Endothelial cell of umbilical vein (primary cell): ENCODE measurements around the gene GKN2. TPM values are rescaled to one million over a fixed set of nuclear protein-coding genes. Genes with fewer than 3 reads are reported as not detected.

Experiments
- BruUV-seq: library from RNA; stranded (reverse); fragments of 400-500 nt; replicated peaks from 2 replicates; lab custom pipeline; 2021; lab: Mats Ljungman, UMichigan
- CTCF ChIA-PET: fragments of 300-600, 350-600 bp; sonication (Branson Sonifier 250); formaldehyde crosslinking; loops from one replicate; lab custom pipeline; 2021; ENCODE audit warnings: antibody characterized with exemption, inconsistent platforms; lab: Charles Lee
- POLR2A ChIA-PET: fragments of 300-600, 350-600 bp; sonication (Branson Sonifier 250); formaldehyde crosslinking; loops from one replicate; lab custom pipeline; 2021; ENCODE audit warnings: antibody characterized with exemption, inconsistent platforms; lab: Charles Lee
- DNase-seq: peaks from one replicate; pipeline ENCODE4 v3.0.0-alpha.2; 2011; ENCODE audit warnings: low read depth, low spot score
- FAIRE-seq: peaks from 2 replicates; lab custom pipeline; 2011; peaks lifted over from hg19 to GRCh38; lab: Jason Lieb, UNC
- H2AFZ ChIP-seq: 2 replicates; pipeline ENCODE4 v1.6.0; 2012; ENCODE audit warnings: low read depth, low read length, control low read depth, inconsistent platforms
- H3K27ac ChIP-seq: 2 replicates; pipeline ENCODE4 v1.5.1; 2011; ENCODE audit warnings: low read depth, mild to moderate bottlenecking, control low read depth, low read length, moderate library complexity; ENCODE audit not compliant: insufficient read depth
- H3K27me3 ChIP-seq, 2 experiments: 2 replicates each; pipeline versions ENCODE4 v1.6.0 to v1.6.1; 2011; ENCODE audit warnings: low read length in 2 of 2, mixed read lengths in 1 of 2; ENCODE audit not compliant: control insufficient read depth in 2 of 2, insufficient read depth in 2 of 2
- H3K36me3 ChIP-seq, 2 experiments: 2 replicates in 1 of 2; 3 replicates in 1 of 2; pipeline ENCODE4 v1.5.1; 2011; ENCODE audit warnings: low read length in 2 of 2, mild to moderate bottlenecking in 1 of 2, moderate library complexity in 1 of 2; ENCODE audit not compliant: control insufficient read depth in 2 of 2, insufficient read depth in 2 of 2; ENCODE audit errors: extremely low read depth in 1 of 2
- H3K4me1 ChIP-seq: 3 replicates; pipeline ENCODE4 v1.5.1; 2011; ENCODE audit warnings: mild to moderate bottlenecking, low read length; ENCODE audit not compliant: control insufficient read depth, insufficient read depth; ENCODE audit errors: extremely low read depth
- H3K4me2 ChIP-seq: 2 replicates; pipeline ENCODE4 v1.6.1; 2011; ENCODE audit warnings: low read length, control low read depth, mixed read lengths; ENCODE audit not compliant: insufficient read depth
- H3K4me3 ChIP-seq, 3 experiments: fragments of 200-600 bp in 1 of 3; sonication (generic), shearing (Covaris generic) in 1 of 3; replicated peaks in 1 of 3; 2 replicates each; pipeline ENCODE4 v1.5.1; 2011 to 2016; ENCODE audit warnings: control low read depth in 3 of 3, low read length in 3 of 3, mild to moderate bottlenecking in 2 of 3, inconsistent platforms in 1 of 3, low read depth in 1 of 3, moderate library complexity in 1 of 3; ENCODE audit not compliant: insufficient read depth in 1 of 3
- H3K79me2 ChIP-seq: 2 replicates; pipeline ENCODE4 v1.6.0; 2012; ENCODE audit warnings: low read length, inconsistent platforms; ENCODE audit not compliant: control insufficient read depth, insufficient read depth
- H3K9ac ChIP-seq: replicated peaks from 2 replicates; pipeline ENCODE3; 2011; ENCODE audit warnings: low read length, control low read depth; ENCODE audit not compliant: insufficient read depth; ENCODE audit errors: extremely low read depth
- H3K9me1 ChIP-seq: replicated peaks from 3 replicates; pipeline ENCODE4 v1.6.0; 2011; ENCODE audit warnings: mild to moderate bottlenecking, low read length; ENCODE audit not compliant: control insufficient read depth, insufficient read depth; ENCODE audit errors: extremely low read depth
- H3K9me3 ChIP-seq: replicated peaks from 2 replicates; pipeline ENCODE4 v1.5.1; 2012; ENCODE audit warnings: low read length, inconsistent platforms; ENCODE audit not compliant: control insufficient read depth, insufficient read depth
- H4K20me1 ChIP-seq: replicated peaks from 2 replicates; pipeline ENCODE3; 2011; ENCODE audit warnings: mild to moderate bottlenecking, low read length; ENCODE audit not compliant: control insufficient read depth, insufficient read depth; ENCODE audit errors: extremely low read depth
- FOS ChIP-seq: IDR thresholded peaks from 2 replicates; pipeline ENCODE4 v1.6.1; 2011; ENCODE audit warnings: mild to moderate bottlenecking, low read length, moderate library complexity, borderline replicate concordance; ENCODE audit not compliant: insufficient read depth
- GATA2 ChIP-seq: IDR thresholded peaks from 2 replicates; pipeline ENCODE4 v1.7.0; 2011; ENCODE audit warnings: low read depth, mild to moderate bottlenecking, moderate library complexity, mixed read lengths, low read length; ENCODE audit not compliant: insufficient read length, insufficient read depth
- JUN ChIP-seq: IDR thresholded peaks from 2 replicates; pipeline ENCODE4 v1.6.1; 2011; ENCODE audit warnings: borderline replicate concordance, low read depth; ENCODE audit not compliant: insufficient read length, insufficient read depth
- MAX ChIP-seq: IDR thresholded peaks from 2 replicates; pipeline ENCODE4 v1.6.1; 2011; ENCODE audit not compliant: insufficient read depth, insufficient read length
- POLR2A ChIP-seq: IDR thresholded peaks from 2 replicates; pipeline ENCODE4 v1.6.1; 2012; ENCODE audit warnings: low read depth, mild to moderate bottlenecking, control low read depth, low read length
- POLR2AphosphoS5 ChIP-seq: IDR thresholded peaks from 2 replicates; pipeline ENCODE4 v1.6.1; 2012; ENCODE audit warnings: low read depth, mild to moderate bottlenecking, control low read depth, low read length, moderate library complexity; ENCODE audit not compliant: insufficient read depth
- dilution Hi-C: fragments of 300-500 bp; cut with MboI; formaldehyde crosslinking; loops from one replicate; pipeline ENCODE4 v1.15.0; 2019; ENCODE audit warnings: low sequenced_read_pairs; ENCODE audit not compliant: extremely low pct_ligation_motif_present
- intact Hi-C: fragments of 100-400 bp; cut with micrococcal nuclease; formaldehyde crosslinking; loops from one replicate; pipeline ENCODE4 v1.10.0; 2022
- polyA plus RNA-seq, 4 experiments: library from polyadenylated mRNA; depleted of rRNA in 3 of 4; stranded (reverse) in 3 of 4; unstranded in 1 of 4; fragments of >200 nt; gene quantifications; 2 replicates each; pipeline versions ENCODE4 v1.2.1 to v1.2.3, GENCODE V29; 2011 to 2012; ENCODE audit warnings: missing spikeins in 1 of 4
- total RNA-seq: library from RNA; stranded (reverse); gene quantifications from 2 replicates; pipeline ENCODE4 v1.2.3, GENCODE V29; 2021

The GKN2 gene
- total and polyA plus RNA-seq, 2 donors (not counting 3 experiments of a cell fraction or from before 2014, with no cell fraction given): not detected

- H2AFZ ChIP-seq: no peak overlapping the region
- no peaks in the 10 kb centered on the region for H3K79me2 ChIP-seq
- H3K36me3 ChIP-seq: no peaks in the 10 kb centered on the region
- ChIA-PET CTCF (interaction anchor here (0.9 to 6.5 kb wide), 23 partner anchors 11 to 444 kb away, joined by 3 to 146 read pairs (median 6); no protein-coding TSS in a partner anchor), POLR2A (interaction anchor here (1.0 to 2.2 kb wide), 3 partner anchors 11 to 29 kb away, joined by 3 to 6 read pairs (median 3); no protein-coding TSS in a partner anchor)
- H4K20me1 ChIP-seq: no peaks in the 10 kb centered on the region
- peak overlapping the region; percentile 50 for H3K4me2 ChIP-seq
- peak overlapping the region; percentile 43 for H3K27ac ChIP-seq
- peaks cover 32% of the 10 kb centered on the region for H3K4me1 ChIP-seq
- DNase-seq (peak; percentile 38), FAIRE-seq (no peak)
- BruUV-seq: no TSS peak
- H3K4me3 ChIP-seq: no peak overlapping the region
- dilution Hi-C loops (no loop called here), intact Hi-C loops (loop anchor here (5.0 kb wide), 1 partner anchor 440 kb away; the partner anchor contains the start of genes APLF and FBXO48)
- TF ChIP-seq POLR2A (peak; percentile 23), JUN (peak; percentile 41), GATA2 (peak; percentile 91), FOS (peak; percentile 63), POLR2AphosphoS5 (no peak), MAX (no peak)
- no peaks in the 10 kb centered on the region for H3K9me1 ChIP-seq
- peaks cover 4 to 7% of the 10 kb centered on the region in 2 experiments for H3K27me3 ChIP-seq
- no peaks in the 10 kb centered on the region for H3K9me3 ChIP-seq
- H3K9ac ChIP-seq: no peak overlapping the region
Observed at GRCh38 chr2:68907232-68907919, 45.3 kb downstream of the GKN2 start.
